Endothelial cell of umbilical vein (primary cell): Measurements from ENCODE around the gene PSIP1. TPM values are rescaled to one million over a fixed set of nuclear protein-coding genes. Genes with fewer than 3 reads are reported as not detected.

ENCODE experiments used
- BruUV-seq: library from RNA; stranded (reverse); fragments of 400-500 nt; replicated peaks from 2 replicates; lab custom pipeline; 2021; lab: Mats Ljungman, UMichigan
- CTCF ChIA-PET: fragments of 300-600, 350-600 bp; sonication (Branson Sonifier 250); formaldehyde crosslinking; loops from one replicate; lab custom pipeline; 2021; ENCODE audit warnings: antibody characterized with exemption, inconsistent platforms; lab: Charles Lee
- POLR2A ChIA-PET: fragments of 300-600, 350-600 bp; sonication (Branson Sonifier 250); formaldehyde crosslinking; loops from one replicate; lab custom pipeline; 2021; ENCODE audit warnings: antibody characterized with exemption, inconsistent platforms; lab: Charles Lee
- DNase-seq: peaks from one replicate; pipeline ENCODE4 v3.0.0-alpha.2; 2011; ENCODE audit warnings: low read depth, low spot score
- FAIRE-seq: peaks from 2 replicates; lab custom pipeline; 2011; peaks lifted over from hg19 to GRCh38; lab: Jason Lieb, UNC
- H2AFZ ChIP-seq: 2 replicates; pipeline ENCODE4 v1.6.0; 2012; ENCODE audit warnings: low read depth, low read length, control low read depth, inconsistent platforms
- H3K27ac ChIP-seq: 2 replicates; pipeline ENCODE4 v1.5.1; 2011; ENCODE audit warnings: low read depth, mild to moderate bottlenecking, control low read depth, low read length, moderate library complexity; ENCODE audit not compliant: insufficient read depth
- H3K27me3 ChIP-seq, 2 experiments: 2 replicates each; pipeline versions ENCODE4 v1.6.0 to v1.6.1; 2011; ENCODE audit warnings: low read length in 2 of 2, mixed read lengths in 1 of 2; ENCODE audit not compliant: control insufficient read depth in 2 of 2, insufficient read depth in 2 of 2
- H3K36me3 ChIP-seq, 2 experiments: 2 replicates in 1 of 2; 3 replicates in 1 of 2; pipeline ENCODE4 v1.5.1; 2011; ENCODE audit warnings: low read length in 2 of 2, mild to moderate bottlenecking in 1 of 2, moderate library complexity in 1 of 2; ENCODE audit not compliant: control insufficient read depth in 2 of 2, insufficient read depth in 2 of 2; ENCODE audit errors: extremely low read depth in 1 of 2
- H3K4me1 ChIP-seq: 3 replicates; pipeline ENCODE4 v1.5.1; 2011; ENCODE audit warnings: mild to moderate bottlenecking, low read length; ENCODE audit not compliant: control insufficient read depth, insufficient read depth; ENCODE audit errors: extremely low read depth
- H3K4me2 ChIP-seq: 2 replicates; pipeline ENCODE4 v1.6.1; 2011; ENCODE audit warnings: low read length, control low read depth, mixed read lengths; ENCODE audit not compliant: insufficient read depth
- H3K4me3 ChIP-seq, 3 experiments: fragments of 200-600 bp in 1 of 3; sonication (generic), shearing (Covaris generic) in 1 of 3; replicated peaks in 1 of 3; 2 replicates each; pipeline ENCODE4 v1.5.1; 2011 to 2016; ENCODE audit warnings: control low read depth in 3 of 3, low read length in 3 of 3, mild to moderate bottlenecking in 2 of 3, inconsistent platforms in 1 of 3, low read depth in 1 of 3, moderate library complexity in 1 of 3; ENCODE audit not compliant: insufficient read depth in 1 of 3
- H3K79me2 ChIP-seq: 2 replicates; pipeline ENCODE4 v1.6.0; 2012; ENCODE audit warnings: low read length, inconsistent platforms; ENCODE audit not compliant: control insufficient read depth, insufficient read depth
- H3K9ac ChIP-seq: replicated peaks from 2 replicates; pipeline ENCODE3; 2011; ENCODE audit warnings: low read length, control low read depth; ENCODE audit not compliant: insufficient read depth; ENCODE audit errors: extremely low read depth
- H3K9me1 ChIP-seq: replicated peaks from 3 replicates; pipeline ENCODE4 v1.6.0; 2011; ENCODE audit warnings: mild to moderate bottlenecking, low read length; ENCODE audit not compliant: control insufficient read depth, insufficient read depth; ENCODE audit errors: extremely low read depth
- H3K9me3 ChIP-seq: replicated peaks from 2 replicates; pipeline ENCODE4 v1.5.1; 2012; ENCODE audit warnings: low read length, inconsistent platforms; ENCODE audit not compliant: control insufficient read depth, insufficient read depth
- H4K20me1 ChIP-seq: replicated peaks from 2 replicates; pipeline ENCODE3; 2011; ENCODE audit warnings: mild to moderate bottlenecking, low read length; ENCODE audit not compliant: control insufficient read depth, insufficient read depth; ENCODE audit errors: extremely low read depth
- EZH2 ChIP-seq: IDR thresholded peaks from 2 replicates; pipeline ENCODE4 v1.6.1; 2012; ENCODE audit warnings: borderline replicate concordance, low read depth, mild to moderate bottlenecking, moderate library complexity, low read length, inconsistent platforms; ENCODE audit not compliant: severe bottlenecking
- FOS ChIP-seq: IDR thresholded peaks from 2 replicates; pipeline ENCODE4 v1.6.1; 2011; ENCODE audit warnings: mild to moderate bottlenecking, low read length, moderate library complexity, borderline replicate concordance; ENCODE audit not compliant: insufficient read depth
- GATA2 ChIP-seq: IDR thresholded peaks from 2 replicates; pipeline ENCODE4 v1.7.0; 2011; ENCODE audit warnings: low read depth, mild to moderate bottlenecking, moderate library complexity, mixed read lengths, low read length; ENCODE audit not compliant: insufficient read length, insufficient read depth
- JUN ChIP-seq: IDR thresholded peaks from 2 replicates; pipeline ENCODE4 v1.6.1; 2011; ENCODE audit warnings: borderline replicate concordance, low read depth; ENCODE audit not compliant: insufficient read length, insufficient read depth
- MYC ChIP-seq: IDR thresholded peaks from one replicate; pipeline ENCODE4 v1.6.1; 2011; ENCODE audit warnings: mild to moderate bottlenecking, low read depth, low read length
- POLR2A ChIP-seq: IDR thresholded peaks from 2 replicates; pipeline ENCODE4 v1.6.1; 2012; ENCODE audit warnings: low read depth, mild to moderate bottlenecking, control low read depth, low read length
- POLR2AphosphoS5 ChIP-seq: IDR thresholded peaks from 2 replicates; pipeline ENCODE4 v1.6.1; 2012; ENCODE audit warnings: low read depth, mild to moderate bottlenecking, control low read depth, low read length, moderate library complexity; ENCODE audit not compliant: insufficient read depth
- dilution Hi-C: fragments of 300-500 bp; cut with MboI; formaldehyde crosslinking; loops from one replicate; pipeline ENCODE4 v1.15.0; 2019; ENCODE audit warnings: low sequenced_read_pairs; ENCODE audit not compliant: extremely low pct_ligation_motif_present
- intact Hi-C: fragments of 100-400 bp; cut with micrococcal nuclease; formaldehyde crosslinking; loops from one replicate; pipeline ENCODE4 v1.10.0; 2022
- polyA plus RNA-seq, 4 experiments: library from polyadenylated mRNA; depleted of rRNA in 3 of 4; stranded (reverse) in 3 of 4; unstranded in 1 of 4; fragments of >200 nt; gene quantifications; 2 replicates each; pipeline versions ENCODE4 v1.2.1 to v1.2.3, GENCODE V29; 2011 to 2012; ENCODE audit warnings: missing spikeins in 1 of 4
- total RNA-seq: library from RNA; stranded (reverse); gene quantifications from 2 replicates; pipeline ENCODE4 v1.2.3, GENCODE V29; 2021
- TF ChIP-seq, protein P1 (sequence below), 2 donors: IDR thresholded peaks; 1 replicate in 1 of 2; 2 replicates in 1 of 2; pipeline ENCODE4 v1.5.1; 2011; ENCODE audit warnings: low read length in 2 of 2, mild to moderate bottlenecking in 2 of 2, moderate library complexity in 2 of 2, control low read depth in 1 of 2, inconsistent platforms in 1 of 2, low read depth in 1 of 2; ENCODE audit not compliant: insufficient read depth in 1 of 2; ENCODE audit errors: extremely low read depth in 1 of 2
- TF ChIP-seq, protein P2 (sequence below): IDR thresholded peaks from 2 replicates; pipeline ENCODE4 v1.6.1; 2011; ENCODE audit not compliant: insufficient read depth, insufficient read length

PSIP1 gene
- total and polyA plus RNA-seq, 2 donors (not counting 3 experiments of a cell fraction or from before 2014, with no cell fraction given): 12.9 to 76.7 TPM

GRCh38 chr9:15552636-15553527 lies 42.1 kb upstream of the PSIP1 start, which contains the start of gene CCDC171:
Gene CCDC171, plus strand, starts transcription at chr9:15553043. Its CDS starts 11,046 bp downstream, at chr9:15564089.
- H3K4me2 ChIP-seq: peak within 1 kb of the TSS; percentile 93
- peak; percentile 92 for FAIRE-seq
- TF ChIP-seq, protein P1, sequence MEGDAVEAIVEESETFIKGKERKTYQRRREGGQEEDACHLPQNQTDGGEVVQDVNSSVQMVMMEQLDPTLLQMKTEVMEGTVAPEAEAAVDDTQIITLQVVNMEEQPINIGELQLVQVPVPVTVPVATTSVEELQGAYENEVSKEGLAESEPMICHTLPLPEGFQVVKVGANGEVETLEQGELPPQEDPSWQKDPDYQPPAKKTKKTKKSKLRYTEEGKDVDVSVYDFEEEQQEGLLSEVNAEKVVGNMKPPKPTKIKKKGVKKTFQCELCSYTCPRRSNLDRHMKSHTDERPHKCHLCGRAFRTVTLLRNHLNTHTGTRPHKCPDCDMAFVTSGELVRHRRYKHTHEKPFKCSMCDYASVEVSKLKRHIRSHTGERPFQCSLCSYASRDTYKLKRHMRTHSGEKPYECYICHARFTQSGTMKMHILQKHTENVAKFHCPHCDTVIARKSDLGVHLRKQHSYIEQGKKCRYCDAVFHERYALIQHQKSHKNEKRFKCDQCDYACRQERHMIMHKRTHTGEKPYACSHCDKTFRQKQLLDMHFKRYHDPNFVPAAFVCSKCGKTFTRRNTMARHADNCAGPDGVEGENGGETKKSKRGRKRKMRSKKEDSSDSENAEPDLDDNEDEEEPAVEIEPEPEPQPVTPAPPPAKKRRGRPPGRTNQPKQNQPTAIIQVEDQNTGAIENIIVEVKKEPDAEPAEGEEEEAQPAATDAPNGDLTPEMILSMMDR (IDR thresholded peaks at IDR 0.05; ENCODE audit: extremely low read depth in 1 of 2, insufficient read depth in 1 of 2, low read depth in 1 of 2, low read length in 2 of 2): no peak
- TF ChIP-seq POLR2AphosphoS5 (peak; percentile 73), EZH2 (no peak), GATA2 (no peak), POLR2A (peak; percentile 93), JUN (no peak), MYC (no peak), FOS (no peak)
- TF ChIP-seq, protein P2, sequence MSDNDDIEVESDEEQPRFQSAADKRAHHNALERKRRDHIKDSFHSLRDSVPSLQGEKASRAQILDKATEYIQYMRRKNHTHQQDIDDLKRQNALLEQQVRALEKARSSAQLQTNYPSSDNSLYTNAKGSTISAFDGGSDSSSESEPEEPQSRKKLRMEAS: peak; percentile 49
- dilution Hi-C loops: no loop called here
- H3K4me3 ChIP-seq: peak within 1 kb of the TSS; percentile 56 to 92 (median 79)
- H3K79me2 ChIP-seq: no peaks in the 10 kb centered on the region
- peaks cover 8% of the 10 kb centered on the region for H3K4me1 ChIP-seq
- H3K27me3 ChIP-seq: no peaks in the 10 kb centered on the region
- H2AFZ ChIP-seq: peak within 1 kb of the TSS; percentile 92
- H3K9me3 ChIP-seq: no peaks in the 10 kb centered on the region
- no peaks in the 10 kb centered on the region for H3K9me1 ChIP-seq
- H3K9ac ChIP-seq: peak within 1 kb of the TSS; percentile 55
- no peaks in the 10 kb centered on the region for H3K36me3 ChIP-seq
- DNase-seq: peak; percentile 94
- CTCF ChIA-PET: interaction anchor here (0.8 to 2.3 kb wide), 22 partner anchors 9 to 447 kb away, joined by 3 to 23 read pairs (median 4); partner anchors contain the start of genes PSIP1 and TTC39B
- intact Hi-C loops: loop anchor here (1.0 to 10.0 kb wide), 4 partner anchors 42 to 131 kb away; partner anchors contain the start of gene SNAPC3
- no peaks in the 10 kb centered on the region for H4K20me1 ChIP-seq
- POLR2A ChIA-PET: interaction anchor here (1.4 to 1.8 kb wide), 2 partner anchors 42 to 246 kb away, joined by 3 to 9 read pairs; partner anchors contain the start of genes PSIP1 and TTC39B
- BruUV-seq: TSS peak; percentile 80
- peak within 1 kb of the TSS; percentile 2 for H3K27ac ChIP-seq
